HEK293 (cell line): Measurements from ENCODE around the gene MYO1C.

ENCODE experiments used
- KLF9 ChIP-seq: fragments of 450-650 bp; formaldehyde crosslinking; IDR thresholded peaks from 2 replicates; pipeline ENCODE4 v1.5.1; 2016; ENCODE audit warnings: missing biosample characterization, missing genetic modification characterization, low read depth
- MEIS1 ChIP-seq: sonication (generic); formaldehyde crosslinking; IDR thresholded peaks from 2 replicates; pipeline ENCODE4 v1.8.1; 2022; ENCODE audit warnings: missing genetic modification reagents, mild to moderate bottlenecking, borderline replicate concordance
- SCRT2 ChIP-seq: fragments of 450-650 bp; formaldehyde crosslinking; IDR thresholded peaks from 2 replicates; pipeline ENCODE4 v1.5.1; 2016; ENCODE audit warnings: missing biosample characterization, missing genetic modification characterization
- SP3 ChIP-seq: fragments of 450-650 bp; formaldehyde crosslinking; IDR thresholded peaks from 2 replicates; pipeline ENCODE4 v1.5.1; 2016; ENCODE audit warnings: missing biosample characterization, missing genetic modification characterization
- SP7 ChIP-seq: fragments of 450-650 bp; formaldehyde crosslinking; IDR thresholded peaks from 2 replicates; pipeline ENCODE4 v1.5.1; 2016; ENCODE audit warnings: missing biosample characterization, missing genetic modification characterization
- TRIM28 ChIP-seq: IDR thresholded peaks from 2 replicates; pipeline ENCODE4 v1.6.1; 2011; ENCODE audit warnings: low read length, control low read depth, borderline replicate concordance
- ZEB2 ChIP-seq: fragments of 450-650 bp; formaldehyde crosslinking; IDR thresholded peaks from 2 replicates; pipeline ENCODE4 v1.5.1; 2016; ENCODE audit warnings: missing biosample characterization, missing genetic modification characterization
- ZFP69B ChIP-seq: fragments of 450-650 bp; formaldehyde crosslinking; IDR thresholded peaks from 2 replicates; pipeline ENCODE4 v1.5.1; 2016; ENCODE audit warnings: missing biosample characterization, missing genetic modification characterization
- ZNF10 ChIP-seq: fragments of 450-650 bp; formaldehyde crosslinking; IDR thresholded peaks from 2 replicates; pipeline ENCODE4 v1.5.1; 2017; ENCODE audit warnings: missing biosample characterization, missing genetic modification characterization
- ZNF174 ChIP-seq: fragments of 450-650 bp; formaldehyde crosslinking; IDR thresholded peaks from 2 replicates; pipeline ENCODE4 v1.5.0; 2017; ENCODE audit warnings: missing biosample characterization, mild to moderate bottlenecking, missing genetic modification characterization
- ZNF248 ChIP-seq: fragments of 450-650 bp; formaldehyde crosslinking; IDR thresholded peaks from 2 replicates; pipeline ENCODE4 v1.5.1; 2017; ENCODE audit warnings: missing biosample characterization, missing genetic modification characterization
- ZNF416 ChIP-seq: fragments of 450-650 bp; formaldehyde crosslinking; IDR thresholded peaks from 2 replicates; pipeline ENCODE4 v1.5.1; 2016; ENCODE audit warnings: missing biosample characterization, missing genetic modification characterization
- ZNF549 ChIP-seq: fragments of 450-650 bp; IDR thresholded peaks from 2 replicates; pipeline ENCODE4 v1.5.1; 2018; ENCODE audit warnings: missing biosample characterization, missing genetic modification characterization, mild to moderate bottlenecking, inconsistent platforms, moderate library complexity
- ZNF629 ChIP-seq: fragments of 450-650 bp; formaldehyde crosslinking; IDR thresholded peaks from 2 replicates; pipeline ENCODE4 v1.5.1; 2017; ENCODE audit warnings: missing biosample characterization, missing genetic modification characterization
- ZNF660 ChIP-seq: fragments of 450-650 bp; IDR thresholded peaks from 2 replicates; pipeline ENCODE4 v1.5.1; 2018; ENCODE audit warnings: missing biosample characterization, mild to moderate bottlenecking, missing genetic modification characterization
- ZSCAN23 ChIP-seq: fragments of 450-650 bp; formaldehyde crosslinking; IDR thresholded peaks from 2 replicates; pipeline ENCODE4 v1.5.1; 2016; ENCODE audit warnings: missing biosample characterization, missing genetic modification characterization
- ZSCAN30 ChIP-seq: fragments of 450-650 bp; IDR thresholded peaks from 2 replicates; pipeline ENCODE4 v1.5.1; 2018; ENCODE audit warnings: missing biosample characterization, mild to moderate bottlenecking, missing genetic modification characterization, moderate library complexity
- TF ChIP-seq, protein P1 (sequence below): fragments of 450-650 bp; formaldehyde crosslinking; IDR thresholded peaks from 2 replicates; pipeline ENCODE4 v1.5.1; 2016; ENCODE audit warnings: missing biosample characterization, missing genetic modification characterization
- TF ChIP-seq, protein P2 (sequence below): fragments of 450-650 bp; formaldehyde crosslinking; IDR thresholded peaks from 2 replicates; pipeline ENCODE4 v1.5.1; 2016; ENCODE audit warnings: missing biosample characterization, missing genetic modification characterization, borderline replicate concordance
- TF ChIP-seq, protein P3 (sequence below): fragments of 450-650 bp; formaldehyde crosslinking; IDR thresholded peaks from 2 replicates; pipeline ENCODE4 v1.5.1; 2016; ENCODE audit warnings: missing biosample characterization, missing genetic modification characterization
- TF ChIP-seq, protein P4 (sequence below): fragments of 450-650 bp; formaldehyde crosslinking; IDR thresholded peaks from 2 replicates; pipeline ENCODE4 v1.5.1; 2016; ENCODE audit warnings: missing biosample characterization, missing genetic modification characterization
- TF ChIP-seq, protein P5 (sequence below): fragments of 450-650 bp; formaldehyde crosslinking; IDR thresholded peaks from 2 replicates; pipeline ENCODE4 v1.5.1; 2016; ENCODE audit warnings: missing biosample characterization, missing genetic modification characterization
- TF ChIP-seq, protein P6 (sequence below): fragments of 450-650 bp; formaldehyde crosslinking; IDR thresholded peaks from 2 replicates; pipeline ENCODE4 v1.5.1; 2016; ENCODE audit warnings: missing biosample characterization, missing genetic modification characterization
- TF ChIP-seq, protein P7 (sequence below): fragments of 450-650 bp; formaldehyde crosslinking; IDR thresholded peaks from 2 replicates; pipeline ENCODE4 v1.5.1; 2016; ENCODE audit warnings: missing biosample characterization, missing genetic modification characterization, borderline replicate concordance

The MYO1C gene

DNA sequence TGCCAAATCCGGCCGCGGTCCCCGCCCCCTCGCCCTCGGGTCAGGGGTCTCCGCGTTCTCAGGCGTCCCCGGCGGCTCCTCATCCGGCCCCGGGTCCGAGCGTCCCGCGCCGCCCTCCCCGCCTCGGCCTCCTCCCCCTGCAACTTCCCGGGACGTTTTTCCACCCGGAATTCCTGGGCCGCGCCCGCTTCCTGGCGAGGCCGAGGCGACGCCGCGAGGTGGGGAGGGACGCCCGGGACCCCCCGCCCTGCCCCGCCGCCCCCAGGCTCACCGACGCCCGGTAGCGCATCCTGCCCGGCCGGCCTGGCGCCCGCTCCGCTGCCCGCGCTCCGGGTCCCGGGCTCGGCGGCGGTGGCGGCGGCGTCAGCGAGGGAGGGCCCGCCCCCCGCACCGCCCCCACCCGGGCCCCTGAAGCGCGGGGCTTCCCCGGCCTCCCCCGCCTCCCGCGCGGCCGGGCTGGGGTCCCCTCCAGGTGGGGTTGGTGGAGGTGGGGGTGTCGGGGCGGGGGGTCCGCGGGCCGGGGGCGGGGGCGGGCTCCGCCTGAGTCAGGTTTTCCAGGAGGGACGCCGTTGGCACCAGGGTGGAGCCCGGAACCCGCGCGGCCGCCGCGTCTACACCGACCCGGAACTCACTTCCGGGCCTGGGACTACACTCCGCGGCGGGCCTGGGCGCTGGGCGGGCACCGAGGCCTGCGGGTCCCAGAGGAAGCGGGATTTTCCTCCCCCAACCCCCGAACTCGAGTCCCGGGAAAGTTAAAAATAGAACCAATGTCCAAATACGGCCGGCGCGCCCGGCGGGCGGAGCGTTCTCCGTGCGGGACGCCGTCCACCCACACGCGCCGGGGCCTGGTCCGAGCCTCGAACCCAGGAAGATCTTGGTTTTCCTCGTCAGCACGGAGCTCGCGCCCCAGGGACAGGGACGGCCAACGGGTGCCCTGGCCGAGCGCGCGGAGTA is 6.8 kb downstream of the MYO1C start (continued):
- TF ChIP-seq ZSCAN30 (tag by site-specific recombination) (peak; percentile 93), ZSCAN23 (tag by site-specific recombination) (no peak), KLF9 (tag by site-specific recombination) (peak; percentile 52), ZFP69B (tag by site-specific recombination) (0 out of 2 replicates have a peak, but pooled peaks have one; percentile 13), SP7 (peak; percentile 29; the same call in 1 of the 2 replicates), MEIS1 (CRISPR knock-in tag) (no peak), ZNF416 (no peak), ZNF248 (no peak), SP3 (tag by site-specific recombination) (peak; percentile 23; the same call in 1 of the 2 replicates), ZNF660 (tag by site-specific recombination) (0 out of 2 replicates have a peak, but pooled peaks have one; percentile 15), ZNF549 (tag by site-specific recombination) (no peak), ZNF10 (no peak), ZNF629 (no peak), TRIM28 (no peak), SCRT2 (tag by site-specific recombination) (no peak), ZNF174 (tag by site-specific recombination) (no peak), ZEB2 (tag by site-specific recombination) (0 out of 2 replicates have a peak, but pooled peaks have one; percentile 42)
- TF ChIP-seq, protein P1, sequence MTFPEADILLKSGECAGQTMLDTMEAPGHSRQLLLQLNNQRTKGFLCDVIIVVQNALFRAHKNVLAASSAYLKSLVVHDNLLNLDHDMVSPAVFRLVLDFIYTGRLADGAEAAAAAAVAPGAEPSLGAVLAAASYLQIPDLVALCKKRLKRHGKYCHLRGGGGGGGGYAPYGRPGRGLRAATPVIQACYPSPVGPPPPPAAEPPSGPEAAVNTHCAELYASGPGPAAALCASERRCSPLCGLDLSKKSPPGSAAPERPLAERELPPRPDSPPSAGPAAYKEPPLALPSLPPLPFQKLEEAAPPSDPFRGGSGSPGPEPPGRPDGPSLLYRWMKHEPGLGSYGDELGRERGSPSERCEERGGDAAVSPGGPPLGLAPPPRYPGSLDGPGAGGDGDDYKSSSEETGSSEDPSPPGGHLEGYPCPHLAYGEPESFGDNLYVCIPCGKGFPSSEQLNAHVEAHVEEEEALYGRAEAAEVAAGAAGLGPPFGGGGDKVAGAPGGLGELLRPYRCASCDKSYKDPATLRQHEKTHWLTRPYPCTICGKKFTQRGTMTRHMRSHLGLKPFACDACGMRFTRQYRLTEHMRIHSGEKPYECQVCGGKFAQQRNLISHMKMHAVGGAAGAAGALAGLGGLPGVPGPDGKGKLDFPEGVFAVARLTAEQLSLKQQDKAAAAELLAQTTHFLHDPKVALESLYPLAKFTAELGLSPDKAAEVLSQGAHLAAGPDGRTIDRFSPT (tag by site-specific recombination): peak; percentile 58; the same call in 1 of the 2 replicates
- TF ChIP-seq, protein P2, sequence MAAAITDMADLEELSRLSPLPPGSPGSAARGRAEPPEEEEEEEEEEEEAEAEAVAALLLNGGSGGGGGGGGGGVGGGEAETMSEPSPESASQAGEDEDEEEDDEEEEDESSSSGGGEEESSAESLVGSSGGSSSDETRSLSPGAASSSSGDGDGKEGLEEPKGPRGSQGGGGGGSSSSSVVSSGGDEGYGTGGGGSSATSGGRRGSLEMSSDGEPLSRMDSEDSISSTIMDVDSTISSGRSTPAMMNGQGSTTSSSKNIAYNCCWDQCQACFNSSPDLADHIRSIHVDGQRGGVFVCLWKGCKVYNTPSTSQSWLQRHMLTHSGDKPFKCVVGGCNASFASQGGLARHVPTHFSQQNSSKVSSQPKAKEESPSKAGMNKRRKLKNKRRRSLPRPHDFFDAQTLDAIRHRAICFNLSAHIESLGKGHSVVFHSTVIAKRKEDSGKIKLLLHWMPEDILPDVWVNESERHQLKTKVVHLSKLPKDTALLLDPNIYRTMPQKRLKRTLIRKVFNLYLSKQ (tag by site-specific recombination): no peak
- TF ChIP-seq, protein P3, sequence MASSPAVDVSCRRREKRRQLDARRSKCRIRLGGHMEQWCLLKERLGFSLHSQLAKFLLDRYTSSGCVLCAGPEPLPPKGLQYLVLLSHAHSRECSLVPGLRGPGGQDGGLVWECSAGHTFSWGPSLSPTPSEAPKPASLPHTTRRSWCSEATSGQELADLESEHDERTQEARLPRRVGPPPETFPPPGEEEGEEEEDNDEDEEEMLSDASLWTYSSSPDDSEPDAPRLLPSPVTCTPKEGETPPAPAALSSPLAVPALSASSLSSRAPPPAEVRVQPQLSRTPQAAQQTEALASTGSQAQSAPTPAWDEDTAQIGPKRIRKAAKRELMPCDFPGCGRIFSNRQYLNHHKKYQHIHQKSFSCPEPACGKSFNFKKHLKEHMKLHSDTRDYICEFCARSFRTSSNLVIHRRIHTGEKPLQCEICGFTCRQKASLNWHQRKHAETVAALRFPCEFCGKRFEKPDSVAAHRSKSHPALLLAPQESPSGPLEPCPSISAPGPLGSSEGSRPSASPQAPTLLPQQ (tag by site-specific recombination): 0 out of 2 replicates have a peak, but pooled peaks have one; percentile 13
- TF ChIP-seq, protein P4, sequence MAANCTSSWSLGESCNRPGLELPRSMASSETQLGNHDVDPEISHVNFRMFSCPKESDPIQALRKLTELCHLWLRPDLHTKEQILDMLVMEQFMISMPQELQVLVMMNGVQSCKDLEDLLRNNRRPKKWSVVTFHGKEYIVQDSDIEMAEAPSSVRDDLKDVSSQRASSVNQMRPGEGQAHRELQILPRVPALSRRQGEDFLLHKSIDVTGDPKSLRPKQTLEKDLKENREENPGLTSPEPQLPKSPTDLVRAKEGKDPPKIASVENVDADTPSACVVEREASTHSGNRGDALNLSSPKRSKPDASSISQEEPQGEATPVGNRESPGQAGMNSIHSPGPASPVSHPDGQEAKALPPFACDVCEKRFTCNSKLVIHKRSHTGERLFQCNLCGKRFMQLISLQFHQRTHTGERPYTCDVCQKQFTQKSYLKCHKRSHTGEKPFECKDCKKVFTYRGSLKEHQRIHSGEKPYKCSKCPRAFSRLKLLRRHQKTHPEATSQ (tag by site-specific recombination): 0 out of 2 replicates have a peak, but pooled peaks have one; percentile 31
- TF ChIP-seq, protein P5, sequence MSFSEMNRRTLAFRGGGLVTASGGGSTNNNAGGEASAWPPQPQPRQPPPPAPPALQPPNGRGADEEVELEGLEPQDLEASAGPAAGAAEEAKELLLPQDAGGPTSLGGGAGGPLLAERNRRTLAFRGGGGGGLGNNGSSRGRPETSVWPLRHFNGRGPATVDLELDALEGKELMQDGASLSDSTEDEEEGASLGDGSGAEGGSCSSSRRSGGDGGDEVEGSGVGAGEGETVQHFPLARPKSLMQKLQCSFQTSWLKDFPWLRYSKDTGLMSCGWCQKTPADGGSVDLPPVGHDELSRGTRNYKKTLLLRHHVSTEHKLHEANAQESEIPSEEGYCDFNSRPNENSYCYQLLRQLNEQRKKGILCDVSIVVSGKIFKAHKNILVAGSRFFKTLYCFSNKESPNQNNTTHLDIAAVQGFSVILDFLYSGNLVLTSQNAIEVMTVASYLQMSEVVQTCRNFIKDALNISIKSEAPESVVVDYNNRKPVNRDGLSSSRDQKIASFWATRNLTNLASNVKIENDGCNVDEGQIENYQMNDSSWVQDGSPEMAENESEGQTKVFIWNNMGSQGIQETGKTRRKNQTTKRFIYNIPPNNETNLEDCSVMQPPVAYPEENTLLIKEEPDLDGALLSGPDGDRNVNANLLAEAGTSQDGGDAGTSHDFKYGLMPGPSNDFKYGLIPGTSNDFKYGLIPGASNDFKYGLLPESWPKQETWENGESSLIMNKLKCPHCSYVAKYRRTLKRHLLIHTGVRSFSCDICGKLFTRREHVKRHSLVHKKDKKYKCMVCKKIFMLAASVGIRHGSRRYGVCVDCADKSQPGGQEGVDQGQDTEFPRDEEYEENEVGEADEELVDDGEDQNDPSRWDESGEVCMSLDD: no peak
- TF ChIP-seq, protein P6, sequence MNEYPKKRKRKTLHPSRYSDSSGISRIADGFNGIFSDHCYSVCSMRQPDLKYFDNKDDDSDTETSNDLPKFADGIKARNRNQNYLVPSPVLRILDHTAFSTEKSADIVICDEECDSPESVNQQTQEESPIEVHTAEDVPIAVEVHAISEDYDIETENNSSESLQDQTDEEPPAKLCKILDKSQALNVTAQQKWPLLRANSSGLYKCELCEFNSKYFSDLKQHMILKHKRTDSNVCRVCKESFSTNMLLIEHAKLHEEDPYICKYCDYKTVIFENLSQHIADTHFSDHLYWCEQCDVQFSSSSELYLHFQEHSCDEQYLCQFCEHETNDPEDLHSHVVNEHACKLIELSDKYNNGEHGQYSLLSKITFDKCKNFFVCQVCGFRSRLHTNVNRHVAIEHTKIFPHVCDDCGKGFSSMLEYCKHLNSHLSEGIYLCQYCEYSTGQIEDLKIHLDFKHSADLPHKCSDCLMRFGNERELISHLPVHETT: no peak
- TF ChIP-seq, protein P7, sequence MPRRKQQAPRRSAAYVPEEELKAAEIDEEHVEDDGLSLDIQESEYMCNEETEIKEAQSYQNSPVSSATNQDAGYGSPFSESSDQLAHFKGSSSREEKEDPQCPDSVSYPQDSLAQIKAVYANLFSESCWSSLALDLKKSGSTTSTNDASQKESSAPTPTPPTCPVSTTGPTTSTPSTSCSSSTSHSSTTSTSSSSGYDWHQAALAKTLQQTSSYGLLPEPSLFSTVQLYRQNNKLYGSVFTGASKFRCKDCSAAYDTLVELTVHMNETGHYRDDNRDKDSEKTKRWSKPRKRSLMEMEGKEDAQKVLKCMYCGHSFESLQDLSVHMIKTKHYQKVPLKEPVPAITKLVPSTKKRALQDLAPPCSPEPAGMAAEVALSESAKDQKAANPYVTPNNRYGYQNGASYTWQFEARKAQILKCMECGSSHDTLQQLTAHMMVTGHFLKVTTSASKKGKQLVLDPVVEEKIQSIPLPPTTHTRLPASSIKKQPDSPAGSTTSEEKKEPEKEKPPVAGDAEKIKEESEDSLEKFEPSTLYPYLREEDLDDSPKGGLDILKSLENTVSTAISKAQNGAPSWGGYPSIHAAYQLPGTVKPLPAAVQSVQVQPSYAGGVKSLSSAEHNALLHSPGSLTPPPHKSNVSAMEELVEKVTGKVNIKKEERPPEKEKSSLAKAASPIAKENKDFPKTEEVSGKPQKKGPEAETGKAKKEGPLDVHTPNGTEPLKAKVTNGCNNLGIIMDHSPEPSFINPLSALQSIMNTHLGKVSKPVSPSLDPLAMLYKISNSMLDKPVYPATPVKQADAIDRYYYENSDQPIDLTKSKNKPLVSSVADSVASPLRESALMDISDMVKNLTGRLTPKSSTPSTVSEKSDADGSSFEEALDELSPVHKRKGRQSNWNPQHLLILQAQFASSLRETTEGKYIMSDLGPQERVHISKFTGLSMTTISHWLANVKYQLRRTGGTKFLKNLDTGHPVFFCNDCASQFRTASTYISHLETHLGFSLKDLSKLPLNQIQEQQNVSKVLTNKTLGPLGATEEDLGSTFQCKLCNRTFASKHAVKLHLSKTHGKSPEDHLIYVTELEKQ (tag by site-specific recombination): no peak
